K562 (cell line): ENCODE measurements around the gene SCARF2. TPM values are rescaled to one million over a fixed set of nuclear protein-coding genes. Genes with fewer than 3 reads are reported as not detected.

Source experiments
- CREM ChIP-seq: IDR thresholded peaks from 2 replicates; pipeline ENCODE4 v1.6.1; 2014; ENCODE audit warnings: antibody characterized with exemption, low read depth
- IRF2 ChIP-seq: sonication (generic); formaldehyde crosslinking; IDR thresholded peaks from 2 replicates; pipeline ENCODE4 v1.8.1; 2022; ENCODE audit warnings: mild to moderate bottlenecking, missing genetic modification reagents
- KAT8 ChIP-seq: fragments of 450-650 bp; IDR thresholded peaks from 2 replicates; pipeline ENCODE4 v1.6.1; 2016; ENCODE audit warnings: low read depth, mild to moderate bottlenecking
- NR1H2 ChIP-seq: sonication (generic); formaldehyde crosslinking; IDR thresholded peaks from 2 replicates; pipeline ENCODE4 v1.4.0; 2020; ENCODE audit warnings: mild to moderate bottlenecking, missing genetic modification reagents
- ZNF316 ChIP-seq: fragments of 450-650 bp; IDR thresholded peaks from 2 replicates; pipeline ENCODE4 v1.6.1; 2016
- polyA plus RNA-seq, 8 experiments: library from polyadenylated mRNA; depleted of rRNA in 4 of 8; stranded (reverse) in 5 of 8; unstranded in 3 of 8; fragments of >200 nt; fragmentation: Nextera tagmentation in 2 of 8; fragmentation: Illumina TruSeq in 1 of 8; extraction: Ambion mirVana in 2 of 8; extraction: Trizol in 1 of 8; gene quantifications; 2 replicates each; pipeline versions ENCODE4 v1.2.1 to v1.2.3, GENCODE V29; 2011 to 2014; ENCODE audit warnings: inconsistent platforms in 1 of 8, missing spikeins in 1 of 8
- total RNA-seq, 7 experiments: library from RNA; depleted of rRNA in 6 of 7; stranded (reverse); fragments of >200 nt in 6 of 7; fragmentation: Illumina TruSeq in 2 of 7; extraction: Trizol in 2 of 7; gene quantifications; 2 replicates each; pipeline versions ENCODE4 v1.2.1 to v1.2.3, GENCODE V29; 2011 to 2021; ENCODE audit warnings: low replicate concordance in 1 of 7
- TF ChIP-seq, protein P1 (sequence below), 2 experiments: fragments of 450-650 bp; formaldehyde crosslinking in 1 of 2; IDR thresholded peaks; 2 replicates each; pipeline versions ENCODE4 v1.4.0 to v1.6.1; 2014 to 2020; ENCODE audit warnings: mild to moderate bottlenecking in 2 of 2, borderline replicate concordance in 1 of 2, low read depth in 1 of 2
- TF ChIP-seq, protein P2 (sequence below): fragments of 450-650 bp; formaldehyde crosslinking; IDR thresholded peaks from 2 replicates; pipeline ENCODE4 v1.4.0; 2022; ENCODE audit warnings: mild to moderate bottlenecking, moderate library complexity

SCARF2 gene
- total and polyA plus RNA-seq, 9 of the 15 experiments (the other 6 are each of a cell fraction or from before 2014, with no cell fraction given): 0.06 to 0.32 (median 0.21) TPM; not detected in 5

DNA sequence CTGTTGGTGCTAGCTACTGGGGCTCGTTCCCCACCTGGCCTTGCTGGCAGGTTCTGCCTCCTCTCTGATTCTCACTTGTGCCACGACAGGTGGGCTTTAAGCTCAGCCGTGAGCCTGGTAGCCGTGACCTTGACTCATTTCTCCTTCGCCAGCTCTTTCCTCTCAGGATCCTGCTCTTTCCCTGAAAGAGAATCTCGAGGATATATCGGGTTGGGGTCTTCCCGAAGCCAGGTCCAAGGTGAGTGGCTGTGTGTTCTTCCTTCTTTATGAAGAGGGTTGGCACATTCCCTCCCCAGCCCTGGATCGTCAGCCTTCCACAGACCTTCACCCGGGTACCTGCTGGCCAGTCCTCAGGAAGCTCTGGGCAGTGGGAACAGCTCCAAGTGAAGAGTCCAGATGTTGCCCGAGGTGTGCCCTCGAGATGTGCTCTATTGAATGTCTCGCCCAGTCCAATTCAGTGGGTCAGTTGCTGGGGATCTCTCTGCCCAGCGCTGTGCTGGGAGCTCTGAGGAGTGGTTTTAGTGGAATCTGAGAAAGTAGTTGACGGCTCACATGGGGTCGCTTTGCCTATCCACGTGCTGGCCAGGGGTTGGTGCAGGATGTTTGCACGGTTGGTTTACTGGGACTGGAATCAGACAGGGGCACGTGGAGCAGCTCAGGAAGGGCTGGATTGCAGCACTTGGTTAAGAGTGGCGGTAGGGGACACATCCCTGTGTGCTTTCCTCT lies 42.3 kb downstream of the SCARF2 start (continued):
- TF ChIP-seq, protein P1, sequence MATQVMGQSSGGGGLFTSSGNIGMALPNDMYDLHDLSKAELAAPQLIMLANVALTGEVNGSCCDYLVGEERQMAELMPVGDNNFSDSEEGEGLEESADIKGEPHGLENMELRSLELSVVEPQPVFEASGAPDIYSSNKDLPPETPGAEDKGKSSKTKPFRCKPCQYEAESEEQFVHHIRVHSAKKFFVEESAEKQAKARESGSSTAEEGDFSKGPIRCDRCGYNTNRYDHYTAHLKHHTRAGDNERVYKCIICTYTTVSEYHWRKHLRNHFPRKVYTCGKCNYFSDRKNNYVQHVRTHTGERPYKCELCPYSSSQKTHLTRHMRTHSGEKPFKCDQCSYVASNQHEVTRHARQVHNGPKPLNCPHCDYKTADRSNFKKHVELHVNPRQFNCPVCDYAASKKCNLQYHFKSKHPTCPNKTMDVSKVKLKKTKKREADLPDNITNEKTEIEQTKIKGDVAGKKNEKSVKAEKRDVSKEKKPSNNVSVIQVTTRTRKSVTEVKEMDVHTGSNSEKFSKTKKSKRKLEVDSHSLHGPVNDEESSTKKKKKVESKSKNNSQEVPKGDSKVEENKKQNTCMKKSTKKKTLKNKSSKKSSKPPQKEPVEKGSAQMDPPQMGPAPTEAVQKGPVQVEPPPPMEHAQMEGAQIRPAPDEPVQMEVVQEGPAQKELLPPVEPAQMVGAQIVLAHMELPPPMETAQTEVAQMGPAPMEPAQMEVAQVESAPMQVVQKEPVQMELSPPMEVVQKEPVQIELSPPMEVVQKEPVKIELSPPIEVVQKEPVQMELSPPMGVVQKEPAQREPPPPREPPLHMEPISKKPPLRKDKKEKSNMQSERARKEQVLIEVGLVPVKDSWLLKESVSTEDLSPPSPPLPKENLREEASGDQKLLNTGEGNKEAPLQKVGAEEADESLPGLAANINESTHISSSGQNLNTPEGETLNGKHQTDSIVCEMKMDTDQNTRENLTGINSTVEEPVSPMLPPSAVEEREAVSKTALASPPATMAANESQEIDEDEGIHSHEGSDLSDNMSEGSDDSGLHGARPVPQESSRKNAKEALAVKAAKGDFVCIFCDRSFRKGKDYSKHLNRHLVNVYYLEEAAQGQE (IDR thresholded peaks at IDR 0.05; ENCODE audit: borderline replicate concordance): no peak
- TF ChIP-seq, protein P1 (CRISPR knock-in tag; IDR thresholded peaks at IDR 0.05; ENCODE audit: low read depth): no peak
- TF ChIP-seq CREM (no peak), IRF2 (CRISPR knock-in tag) (no peak), ZNF316 (no peak), NR1H2 (CRISPR knock-in tag) (no peak), KAT8 (no peak)
- TF ChIP-seq, protein P2, sequence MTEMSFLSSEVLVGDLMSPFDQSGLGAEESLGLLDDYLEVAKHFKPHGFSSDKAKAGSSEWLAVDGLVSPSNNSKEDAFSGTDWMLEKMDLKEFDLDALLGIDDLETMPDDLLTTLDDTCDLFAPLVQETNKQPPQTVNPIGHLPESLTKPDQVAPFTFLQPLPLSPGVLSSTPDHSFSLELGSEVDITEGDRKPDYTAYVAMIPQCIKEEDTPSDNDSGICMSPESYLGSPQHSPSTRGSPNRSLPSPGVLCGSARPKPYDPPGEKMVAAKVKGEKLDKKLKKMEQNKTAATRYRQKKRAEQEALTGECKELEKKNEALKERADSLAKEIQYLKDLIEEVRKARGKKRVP: no peak
